ENCODE measurements around the gene CISH. TPM values are rescaled to one million over a fixed set of nuclear protein-coding genes. Genes with fewer than 3 reads are reported as not detected.

CISH gene
- total RNA-seq, 1 experiment from 2014 or later, result 0.99 TPM

GRCh38 chr3:50612970-50613846 is 1.6 kb upstream of the CISH start:
- DNase-seq (ENCODE audit: low read depth), result no peak

GRCh38 chr3:50612234-50612882 is 784 bp upstream of the CISH start:
- no peak for DNase-seq (ENCODE audit: low read depth)

- DNase-seq (ENCODE audit: low read depth), result no peak
These were observed 546 bp downstream of the CISH start for GRCh38 chr3:50610992-50611463.

GRCh38 chr3:50610181-50610971 is 1.2 kb downstream of the CISH start:
- DNase-seq (ENCODE audit: low read depth), result no peak

GRCh38 chr3:50609763-50610085 is 1.9 kb downstream of the CISH start:
- DNase-seq (ENCODE audit: low read depth), result no peak

GRCh38 chr3:50609071-50609762 is 2.4 kb downstream of the CISH start:
- DNase-seq (ENCODE audit: low read depth), result no peak

GRCh38 chr3:50608278-50608677 is 3.3 kb downstream of the CISH start:
- DNase-seq (ENCODE audit: low read depth), result no peak

- peak; percentile 28 for DNase-seq (ENCODE audit: low read depth)
These were observed 4.1 kb downstream of the CISH start for GRCh38 chr3:50607271-50608091.

- no peak for DNase-seq (ENCODE audit: low read depth)
These were observed 5.0 kb downstream of the CISH start for GRCh38 chr3:50606596-50606995.

GRCh38 chr3:50605901-50606326 is 5.7 kb downstream of the CISH start:
- DNase-seq (ENCODE audit: low read depth), result no peak

- DNase-seq (ENCODE audit: low read depth), result no peak
These were observed 6.7 kb downstream of the CISH start for GRCh38 chr3:50604628-50605588.

GRCh38 chr3:50604110-50604621 is 7.4 kb downstream of the CISH start:
- DNase-seq (ENCODE audit: low read depth), result no peak

- DNase-seq (ENCODE audit: low read depth), result no peak
These were observed 8.1 kb downstream of the CISH start for GRCh38 chr3:50603261-50604109.

GRCh38 chr3:50602595-50603191 is 8.9 kb downstream of the CISH start:
- no peak for DNase-seq (ENCODE audit: low read depth)

GRCh38 chr3:50600841-50601591 is 10.6 kb downstream of the CISH start:
- peak; percentile 94 for DNase-seq (ENCODE audit: low read depth)

GRCh38 chr3:50600141-50600753 is 11.3 kb downstream of the CISH start:
- DNase-seq (ENCODE audit: low read depth), result no peak

- DNase-seq (ENCODE audit: low read depth), result no peak
These were observed 11.9 kb downstream of the CISH start for GRCh38 chr3:50599716-50600118.
